ENCODE data around the gene LIPT2. TPM values are rescaled to one million over a fixed set of nuclear protein-coding genes. Genes with fewer than 3 reads are reported as not detected.

LIPT2 gene
- 1.3 to 3.6 TPM (median 2.6 TPM) in 5 replicates for total RNA-seq (2022; extraction: Qiagen RNA extraction; ENCODE audit: low read depth)

DNA sequence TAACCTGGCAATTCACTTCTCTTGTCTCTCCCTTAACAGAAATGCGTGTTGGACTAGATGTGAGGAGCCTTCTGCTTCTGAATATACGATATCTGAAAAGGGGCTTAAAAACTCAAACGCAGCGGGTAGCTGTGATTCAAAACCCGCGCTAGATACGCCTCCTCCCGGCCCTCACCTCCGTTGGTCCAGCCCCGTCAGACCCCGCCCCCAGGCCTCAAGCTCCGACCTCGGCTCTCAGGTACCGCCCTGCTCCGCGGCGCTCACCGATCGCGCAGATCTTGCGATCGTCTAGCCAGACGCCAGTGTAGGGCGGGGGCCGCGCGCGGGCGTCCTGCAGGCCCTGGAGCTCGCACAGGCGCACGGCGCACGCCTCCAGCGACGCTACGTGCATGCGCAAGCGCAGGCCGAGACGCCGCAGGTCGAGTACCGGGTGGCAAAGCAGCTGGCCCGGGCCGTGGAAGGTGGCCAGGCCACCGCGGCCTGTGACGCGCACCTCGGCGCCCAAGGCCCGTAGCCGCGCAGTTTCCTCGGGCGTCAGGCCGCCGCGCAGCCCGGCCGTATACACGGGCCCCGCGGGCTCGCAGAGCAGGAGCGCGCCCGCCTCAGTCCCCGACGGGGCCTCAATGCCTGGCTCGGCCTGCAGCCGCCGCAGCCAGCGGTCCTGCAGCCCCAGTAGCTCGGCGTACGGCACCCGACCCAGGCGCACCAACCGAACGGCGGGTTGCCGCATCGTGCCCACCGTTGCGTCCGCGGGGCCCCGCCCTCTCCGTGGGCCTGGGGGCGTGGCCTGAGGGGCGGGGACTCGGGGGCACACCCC, at the start of gene LIPT2:
LIPT2 (minus strand) TSS at position 751 of the 817 bp plus-strand sequence; CDS start at position 730, 21 bp downstream.

GRCh38 chr11:74466916-74467885, 26.3 kb downstream of the LIPT2 start, which contains the start of gene KCNE3:
Gene KCNE3, minus strand, starts transcription at chr11:74467549. Its CDS starts 9,986 bp downstream, at chr11:74457563.

Other genes with a start within 250 kb of the LIPT2 start
- 29.6 to 51.0 TPM (median 40.7 TPM) in 5 replicates for gene P4HA3, start 182.1 kb downstream of the LIPT2 start, total RNA-seq (2022; extraction: Qiagen RNA extraction; ENCODE audit: low read depth)
- 7.8 to 13.6 TPM (median 13.0 TPM) in 5 replicates for gene PGM2L1, start 95.3 kb downstream of the LIPT2 start, total RNA-seq (2022; extraction: Qiagen RNA extraction; ENCODE audit: low read depth)
- gene KCNE3, start 26.2 kb downstream of the LIPT2 start, total RNA-seq (2022; extraction: Qiagen RNA extraction; ENCODE audit: low read depth): 0.05 to 0.07 TPM in 2 of 5 replicates, not detected in the others
- 15.4 to 21.2 TPM (median 17.3 TPM) in 5 replicates for gene POLD3, start 98.9 kb upstream of the LIPT2 start, total RNA-seq (2022; extraction: Qiagen RNA extraction; ENCODE audit: low read depth)
- 2.5 to 5.7 TPM (median 4.3 TPM) in 5 replicates for gene CHRDL2, start 237.7 kb upstream of the LIPT2 start, total RNA-seq (2022; extraction: Qiagen RNA extraction; ENCODE audit: low read depth)